H1 (cell line): ENCODE measurements around the gene RAB30. TPM values are rescaled to one million over a fixed set of nuclear protein-coding genes. Genes with fewer than 3 reads are reported as not detected.

Experiments
- BACH1 ChIP-seq: IDR thresholded peaks from 2 replicates; pipeline ENCODE4 v1.6.1; 2012; ENCODE audit warnings: low read length, improper control_type of control experiment
- BCL11A ChIP-seq, 2 experiments: IDR thresholded peaks; one replicate each; pipeline ENCODE4 v1.6.1; 2011; ENCODE audit warnings: low read depth in 2 of 2, low read length in 2 of 2, mild to moderate bottlenecking in 2 of 2
- CBX8 ChIP-seq: fragments of 300-800, 300-1000 bp; sonication (generic); IDR thresholded peaks from 2 replicates; pipeline ENCODE4 v1.7.1; 2016; ENCODE audit warnings: low read depth, low read length, borderline replicate concordance
- RBBP5 ChIP-seq: IDR thresholded peaks from 2 replicates; pipeline ENCODE4 v1.7.1; 2012; ENCODE audit warnings: low read depth, mild to moderate bottlenecking, inconsistent platforms, low read length, moderate library complexity, borderline replicate concordance
- RNF2 ChIP-seq: fragments of 200-900, 300-1000 bp; sonication (generic); IDR thresholded peaks from 2 replicates; pipeline ENCODE4 v1.7.1; 2016; ENCODE audit warnings: borderline replicate concordance, low read depth, mild to moderate bottlenecking, antibody characterized with exemption, low read length; ENCODE audit not compliant: poor library complexity, severe bottlenecking; ENCODE audit errors: missing control alignments
- polyA plus RNA-seq, 7 experiments: library from polyadenylated mRNA; depleted of rRNA in 3 of 7; stranded (reverse) in 5 of 7; unstranded in 2 of 7; fragments of >200 nt in 5 of 7; fragments of 200-250 nt in 2 of 7; gene quantifications; 1 replicate in 5 of 7; 2 replicates in 1 of 7; 4 replicates in 1 of 7; pipeline versions ENCODE4 v1.2.1 to v1.2.3, GENCODE V29; 2011 to 2013; ENCODE audit warnings: missing spikeins in 2 of 7, mixed read lengths in 2 of 7
- total RNA-seq: library from RNA; stranded (reverse); fragmentation: NEBNext Ultra II Directional; extraction: Animal tissue kit (Norgen Biotek cat#: 25700); gene quantifications from 2 replicates; pipeline ENCODE4 v1.2.1, GENCODE V29; 2021
- TF ChIP-seq, protein P1 (sequence below): fragments of 300-600 bp; sonication (generic); IDR thresholded peaks from 2 replicates; pipeline ENCODE4 v1.7.1; 2012; ENCODE audit warnings: low read length, moderate library complexity, mild to moderate bottlenecking, inconsistent platforms; ENCODE audit not compliant: insufficient replicate concordance

The RAB30 gene
- total and polyA plus RNA-seq, 2 of the 8 experiments (the other 6 are each of a cell fraction or from before 2014, with no cell fraction given) = 1.6 to 11.7 TPM

DNA sequence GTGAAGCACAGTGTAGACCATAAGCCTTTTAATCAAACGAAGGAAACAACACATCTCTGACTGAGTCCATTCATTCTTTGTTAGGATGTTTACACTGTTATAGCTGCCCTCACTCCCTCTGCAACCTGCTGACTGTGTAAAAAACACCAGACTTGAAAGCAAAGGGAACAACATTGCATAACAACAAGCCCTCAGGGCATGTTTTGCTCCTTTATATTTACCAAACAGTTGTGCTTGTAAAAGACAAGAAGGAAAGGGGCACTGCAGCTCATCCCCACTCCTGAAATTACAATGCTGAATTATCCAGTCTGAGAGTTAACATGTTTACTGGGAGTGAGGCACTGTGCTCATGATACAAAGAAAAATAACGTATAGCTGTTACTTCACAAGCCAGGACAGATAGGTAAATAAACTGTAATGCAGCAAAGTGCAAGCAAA is 46.4 kb downstream of the RAB30 start (continued):
- TF ChIP-seq, protein P1, sequence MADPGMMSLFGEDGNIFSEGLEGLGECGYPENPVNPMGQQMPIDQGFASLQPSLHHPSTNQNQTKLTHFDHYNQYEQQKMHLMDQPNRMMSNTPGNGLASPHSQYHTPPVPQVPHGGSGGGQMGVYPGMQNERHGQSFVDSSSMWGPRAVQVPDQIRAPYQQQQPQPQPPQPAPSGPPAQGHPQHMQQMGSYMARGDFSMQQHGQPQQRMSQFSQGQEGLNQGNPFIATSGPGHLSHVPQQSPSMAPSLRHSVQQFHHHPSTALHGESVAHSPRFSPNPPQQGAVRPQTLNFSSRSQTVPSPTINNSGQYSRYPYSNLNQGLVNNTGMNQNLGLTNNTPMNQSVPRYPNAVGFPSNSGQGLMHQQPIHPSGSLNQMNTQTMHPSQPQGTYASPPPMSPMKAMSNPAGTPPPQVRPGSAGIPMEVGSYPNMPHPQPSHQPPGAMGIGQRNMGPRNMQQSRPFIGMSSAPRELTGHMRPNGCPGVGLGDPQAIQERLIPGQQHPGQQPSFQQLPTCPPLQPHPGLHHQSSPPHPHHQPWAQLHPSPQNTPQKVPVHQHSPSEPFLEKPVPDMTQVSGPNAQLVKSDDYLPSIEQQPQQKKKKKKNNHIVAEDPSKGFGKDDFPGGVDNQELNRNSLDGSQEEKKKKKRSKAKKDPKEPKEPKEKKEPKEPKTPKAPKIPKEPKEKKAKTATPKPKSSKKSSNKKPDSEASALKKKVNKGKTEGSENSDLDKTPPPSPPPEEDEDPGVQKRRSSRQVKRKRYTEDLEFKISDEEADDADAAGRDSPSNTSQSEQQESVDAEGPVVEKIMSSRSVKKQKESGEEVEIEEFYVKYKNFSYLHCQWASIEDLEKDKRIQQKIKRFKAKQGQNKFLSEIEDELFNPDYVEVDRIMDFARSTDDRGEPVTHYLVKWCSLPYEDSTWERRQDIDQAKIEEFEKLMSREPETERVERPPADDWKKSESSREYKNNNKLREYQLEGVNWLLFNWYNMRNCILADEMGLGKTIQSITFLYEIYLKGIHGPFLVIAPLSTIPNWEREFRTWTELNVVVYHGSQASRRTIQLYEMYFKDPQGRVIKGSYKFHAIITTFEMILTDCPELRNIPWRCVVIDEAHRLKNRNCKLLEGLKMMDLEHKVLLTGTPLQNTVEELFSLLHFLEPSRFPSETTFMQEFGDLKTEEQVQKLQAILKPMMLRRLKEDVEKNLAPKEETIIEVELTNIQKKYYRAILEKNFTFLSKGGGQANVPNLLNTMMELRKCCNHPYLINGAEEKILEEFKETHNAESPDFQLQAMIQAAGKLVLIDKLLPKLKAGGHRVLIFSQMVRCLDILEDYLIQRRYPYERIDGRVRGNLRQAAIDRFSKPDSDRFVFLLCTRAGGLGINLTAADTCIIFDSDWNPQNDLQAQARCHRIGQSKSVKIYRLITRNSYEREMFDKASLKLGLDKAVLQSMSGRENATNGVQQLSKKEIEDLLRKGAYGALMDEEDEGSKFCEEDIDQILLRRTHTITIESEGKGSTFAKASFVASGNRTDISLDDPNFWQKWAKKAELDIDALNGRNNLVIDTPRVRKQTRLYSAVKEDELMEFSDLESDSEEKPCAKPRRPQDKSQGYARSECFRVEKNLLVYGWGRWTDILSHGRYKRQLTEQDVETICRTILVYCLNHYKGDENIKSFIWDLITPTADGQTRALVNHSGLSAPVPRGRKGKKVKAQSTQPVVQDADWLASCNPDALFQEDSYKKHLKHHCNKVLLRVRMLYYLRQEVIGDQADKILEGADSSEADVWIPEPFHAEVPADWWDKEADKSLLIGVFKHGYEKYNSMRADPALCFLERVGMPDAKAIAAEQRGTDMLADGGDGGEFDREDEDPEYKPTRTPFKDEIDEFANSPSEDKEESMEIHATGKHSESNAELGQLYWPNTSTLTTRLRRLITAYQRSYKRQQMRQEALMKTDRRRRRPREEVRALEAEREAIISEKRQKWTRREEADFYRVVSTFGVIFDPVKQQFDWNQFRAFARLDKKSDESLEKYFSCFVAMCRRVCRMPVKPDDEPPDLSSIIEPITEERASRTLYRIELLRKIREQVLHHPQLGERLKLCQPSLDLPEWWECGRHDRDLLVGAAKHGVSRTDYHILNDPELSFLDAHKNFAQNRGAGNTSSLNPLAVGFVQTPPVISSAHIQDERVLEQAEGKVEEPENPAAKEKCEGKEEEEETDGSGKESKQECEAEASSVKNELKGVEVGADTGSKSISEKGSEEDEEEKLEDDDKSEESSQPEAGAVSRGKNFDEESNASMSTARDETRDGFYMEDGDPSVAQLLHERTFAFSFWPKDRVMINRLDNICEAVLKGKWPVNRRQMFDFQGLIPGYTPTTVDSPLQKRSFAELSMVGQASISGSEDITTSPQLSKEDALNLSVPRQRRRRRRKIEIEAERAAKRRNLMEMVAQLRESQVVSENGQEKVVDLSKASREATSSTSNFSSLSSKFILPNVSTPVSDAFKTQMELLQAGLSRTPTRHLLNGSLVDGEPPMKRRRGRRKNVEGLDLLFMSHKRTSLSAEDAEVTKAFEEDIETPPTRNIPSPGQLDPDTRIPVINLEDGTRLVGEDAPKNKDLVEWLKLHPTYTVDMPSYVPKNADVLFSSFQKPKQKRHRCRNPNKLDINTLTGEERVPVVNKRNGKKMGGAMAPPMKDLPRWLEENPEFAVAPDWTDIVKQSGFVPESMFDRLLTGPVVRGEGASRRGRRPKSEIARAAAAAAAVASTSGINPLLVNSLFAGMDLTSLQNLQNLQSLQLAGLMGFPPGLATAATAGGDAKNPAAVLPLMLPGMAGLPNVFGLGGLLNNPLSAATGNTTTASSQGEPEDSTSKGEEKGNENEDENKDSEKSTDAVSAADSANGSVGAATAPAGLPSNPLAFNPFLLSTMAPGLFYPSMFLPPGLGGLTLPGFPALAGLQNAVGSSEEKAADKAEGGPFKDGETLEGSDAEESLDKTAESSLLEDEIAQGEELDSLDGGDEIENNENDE = no peak
- no peak for TF ChIP-seq RNF2
- no peak for TF ChIP-seq RBBP5
- no peak for TF ChIP-seq BCL11A (IDR thresholded peaks at IDR 0.05; ENCODE audit: low read depth in 2 of 2, low read length in 2 of 2)
- no peak for TF ChIP-seq BACH1
- no peak for TF ChIP-seq CBX8
